K562 (cell line): ENCODE results near the gene ZNF81. TPM values are rescaled to one million over a fixed set of nuclear protein-coding genes. Genes with fewer than 3 reads are reported as not detected.

ENCODE experiments used
- ATAC-seq: fragments of 200-7000 bp; cut with Tn5 transposase; 3 replicates; pipeline ENCODE4 v1.9.1; 2020; ENCODE audit warnings: moderate library complexity
- BruUV-seq: library from RNA; stranded (reverse); fragments of 400-500 nt; replicated peaks from 2 replicates; lab custom pipeline; 2021; lab: Mats Ljungman, UMichigan
- CTCF ChIA-PET: fragments of 300-600 bp; formaldehyde crosslinking; extraction: SDS; loops from one replicate; lab custom pipeline; 2021; ENCODE audit warnings: low intra/inter-chr PET ratio; lab: Yijun Ruan, JAX
- POLR2A ChIA-PET: fragments of 300-600, 350-650 bp; sonication (Branson Sonifier 250); formaldehyde crosslinking; extraction: SDS; loops from one replicate; lab custom pipeline; 2021; ENCODE audit warnings: antibody characterized with exemption, inconsistent platforms; lab: Yijun Ruan, JAX
- DNase-seq, 4 experiments: peaks; one replicate each; pipeline versions ENCODE4 v3.0.0 to v3.0.0-alpha.2; 2011 to 2018; ENCODE audit warnings: low spot score in 3 of 4, mixed read lengths in 3 of 4; ENCODE audit errors: extremely low read depth in 1 of 4
- FAIRE-seq: peaks from 2 replicates; lab custom pipeline; 2011; peaks lifted over from hg19 to GRCh38; lab: Jason Lieb, UNC
- H2AFZ ChIP-seq: 2 replicates; pipeline ENCODE4 v1.6.0; 2011; ENCODE audit warnings: low read depth, low read length, control low read depth, inconsistent platforms
- H3K27ac ChIP-seq: fragments of 200-600 bp; 3 replicates; pipeline ENCODE4 v1.8.0; 2011; ENCODE audit warnings: low read depth, mild to moderate bottlenecking, control low read depth, inconsistent platforms, low read length, moderate library complexity, mixed read lengths; ENCODE audit errors: extremely low read depth
- H3K27me3 ChIP-seq, 2 experiments: fragments of 300-600 bp in 1 of 2; 2 replicates in 1 of 2; 3 replicates in 1 of 2; pipeline versions ENCODE4 v1.6.0 to v1.8.0; 2011; ENCODE audit warnings: inconsistent platforms in 2 of 2, low read length in 2 of 2, mild to moderate bottlenecking in 1 of 2, mixed read lengths in 1 of 2, moderate library complexity in 1 of 2; ENCODE audit not compliant: control insufficient read depth in 2 of 2, insufficient read depth in 2 of 2
- H3K36me3 ChIP-seq: fragments of 300-600 bp; 3 replicates; pipeline ENCODE4 v1.8.0; 2011; ENCODE audit warnings: mild to moderate bottlenecking, low read length, inconsistent platforms; ENCODE audit not compliant: control insufficient read depth, insufficient read depth
- H3K4me1 ChIP-seq, 2 experiments: fragments of 200-600 bp in 1 of 2; replicated peaks in 1 of 2; 2 replicates in 1 of 2; 3 replicates in 1 of 2; pipeline versions ENCODE4 v1.5.1 to v1.8.0; 2011; ENCODE audit warnings: inconsistent platforms in 2 of 2, low read length in 2 of 2, mild to moderate bottlenecking in 1 of 2, mixed read lengths in 1 of 2, moderate library complexity in 1 of 2; ENCODE audit not compliant: control insufficient read depth in 2 of 2, insufficient read depth in 2 of 2
- H3K4me2 ChIP-seq: 2 replicates; pipeline ENCODE4 v1.6.1; 2011; ENCODE audit warnings: low read length, control low read depth, inconsistent platforms, mixed read lengths; ENCODE audit not compliant: insufficient read depth
- H3K4me3 ChIP-seq: fragments of 200-600 bp; sonication (generic), shearing (Covaris generic); 2 replicates; pipeline ENCODE4 v1.5.1; 2016; ENCODE audit warnings: control low read depth, inconsistent platforms
- H3K79me2 ChIP-seq: fragments of 200-600 bp; 3 replicates; pipeline ENCODE4 v1.8.0; 2011; ENCODE audit warnings: low read length, inconsistent platforms; ENCODE audit not compliant: control insufficient read depth, insufficient read depth
- H3K9ac ChIP-seq, 2 experiments: 2 replicates each; pipeline versions ENCODE4 v1.6.0 to v1.6.1; 2011; ENCODE audit warnings: low read depth in 2 of 2, low read length in 2 of 2, control low read depth in 1 of 2, inconsistent platforms in 1 of 2, mild to moderate bottlenecking in 1 of 2, mixed read lengths in 1 of 2; ENCODE audit not compliant: insufficient read depth in 1 of 2
- H3K9me1 ChIP-seq: one replicate; pipeline ENCODE4 v1.6.0; 2011; ENCODE audit warnings: inconsistent platforms, mild to moderate bottlenecking, low read length, moderate library complexity; ENCODE audit not compliant: control insufficient read depth, insufficient read depth
- H3K9me3 ChIP-seq: replicated peaks from 2 replicates; pipeline ENCODE4 v1.5.1; 2011; ENCODE audit warnings: low read depth, low read length, inconsistent platforms; ENCODE audit not compliant: control insufficient read depth, insufficient read depth
- H4K20me1 ChIP-seq: replicated peaks from 2 replicates; pipeline ENCODE4 v1.6.1; 2011; ENCODE audit warnings: low read length, inconsistent platforms, mixed read lengths; ENCODE audit not compliant: control insufficient read depth, insufficient read depth
- ADNP ChIP-seq: fragments of 200-800 bp; sonication (Bioruptor generic); IDR thresholded peaks from 2 replicates; pipeline ENCODE4 v1.6.1; 2016; ENCODE audit warnings: missing genetic modification characterization, missing compliant biosample characterization
- CBX8 ChIP-seq: fragments of 200-600 bp; sonication (generic); IDR thresholded peaks from 2 replicates; pipeline ENCODE4 v1.6.1; 2012; ENCODE audit warnings: borderline replicate concordance, mixed run types, low read depth, mild to moderate bottlenecking, moderate library complexity, mixed read lengths, low read length, control low read depth, inconsistent platforms; ENCODE audit not compliant: poor library complexity, severe bottlenecking; ENCODE audit errors: extremely low read depth
- SRSF7 ChIP-seq: fragments of 200-400 bp; formaldehyde crosslinking; optimal IDR thresholded peaks from 2 replicates; pipeline ENCODE3; 2017; ENCODE audit warnings: mild to moderate bottlenecking, low read depth, low read length
- ZNF140 ChIP-seq: fragments of 250-450 bp; sonication (Bioruptor Pico); IDR thresholded peaks from 2 replicates; pipeline ENCODE4 v1.8.0; 2021; ENCODE audit warnings: moderate library complexity, mild to moderate bottlenecking, inconsistent platforms
- ZNF253 ChIP-seq: fragments of 250-450 bp; sonication (Bioruptor Pico); conservative IDR thresholded peaks from 2 replicates; pipeline ENCODE4 v1.6.1; 2021; ENCODE audit warnings: mild to moderate bottlenecking
- ZNF274 ChIP-seq: IDR thresholded peaks from 2 replicates; pipeline ENCODE4 v1.6.1; 2011; ENCODE audit warnings: low read depth, mild to moderate bottlenecking, low read length, moderate library complexity, borderline replicate concordance
- ZNF764 ChIP-seq: fragments of 250-450 bp; sonication (Bioruptor Pico); IDR thresholded peaks from 2 replicates; pipeline ENCODE4 v1.4.0; 2020; ENCODE audit warnings: low read depth, mild to moderate bottlenecking, moderate library complexity
- WGBS: fragments of 100-300 bp; shearing (Covaris generic); methylation state at CpG from one replicate; pipeline ENCODE4 v1.1.6; 2016; ENCODE audit warnings: low coverage, mixed read lengths; ENCODE audit not compliant: insufficient coverage; ENCODE audit errors: missing lambda C conversion rate; 5-methylcytosine and 5-hydroxymethylcytosine counted together
- in situ Hi-C: fragments of 300-500 bp; cut with MboI; formaldehyde crosslinking; loops from 4 replicates; pipeline ENCODE4 v1.15.0; 2018; ENCODE audit warnings: inconsistent platforms, mixed read lengths
- intact Hi-C: fragments of 100-400 bp; cut with micrococcal nuclease; formaldehyde crosslinking; loops from 2 replicates; pipeline ENCODE4 v1.14.2; 2022
- polyA plus RNA-seq, 8 experiments: library from polyadenylated mRNA; depleted of rRNA in 4 of 8; stranded (reverse) in 5 of 8; unstranded in 3 of 8; fragments of >200 nt; fragmentation: Nextera tagmentation in 2 of 8; fragmentation: Illumina TruSeq in 1 of 8; extraction: Ambion mirVana in 2 of 8; extraction: Trizol in 1 of 8; gene quantifications; 2 replicates each; pipeline versions ENCODE4 v1.2.1 to v1.2.3, GENCODE V29; 2011 to 2014; ENCODE audit warnings: inconsistent platforms in 1 of 8, missing spikeins in 1 of 8
- total RNA-seq, 7 experiments: library from RNA; depleted of rRNA in 6 of 7; stranded (reverse); fragments of >200 nt in 6 of 7; fragmentation: Illumina TruSeq in 2 of 7; extraction: Trizol in 2 of 7; gene quantifications; 2 replicates each; pipeline versions ENCODE4 v1.2.1 to v1.2.3, GENCODE V29; 2011 to 2021; ENCODE audit warnings: low replicate concordance in 1 of 7
- TF ChIP-seq, protein P1 (sequence below), 2 experiments: IDR thresholded peaks in 1 of 2; conservative IDR thresholded peaks in 1 of 2; 2 replicates each; pipeline ENCODE4 v1.6.1; 2016; ENCODE audit warnings: low read depth in 2 of 2, mild to moderate bottlenecking in 1 of 2, missing compliant biosample characterization in 1 of 2, missing genetic modification characterization in 1 of 2, moderate library complexity in 1 of 2

The ZNF81 gene
- total and polyA plus RNA-seq, 9 of the 15 experiments (the other 6 are each of a cell fraction or from before 2014, with no cell fraction given): 2.4 to 9.6 (median 4.9) TPM

DNA sequence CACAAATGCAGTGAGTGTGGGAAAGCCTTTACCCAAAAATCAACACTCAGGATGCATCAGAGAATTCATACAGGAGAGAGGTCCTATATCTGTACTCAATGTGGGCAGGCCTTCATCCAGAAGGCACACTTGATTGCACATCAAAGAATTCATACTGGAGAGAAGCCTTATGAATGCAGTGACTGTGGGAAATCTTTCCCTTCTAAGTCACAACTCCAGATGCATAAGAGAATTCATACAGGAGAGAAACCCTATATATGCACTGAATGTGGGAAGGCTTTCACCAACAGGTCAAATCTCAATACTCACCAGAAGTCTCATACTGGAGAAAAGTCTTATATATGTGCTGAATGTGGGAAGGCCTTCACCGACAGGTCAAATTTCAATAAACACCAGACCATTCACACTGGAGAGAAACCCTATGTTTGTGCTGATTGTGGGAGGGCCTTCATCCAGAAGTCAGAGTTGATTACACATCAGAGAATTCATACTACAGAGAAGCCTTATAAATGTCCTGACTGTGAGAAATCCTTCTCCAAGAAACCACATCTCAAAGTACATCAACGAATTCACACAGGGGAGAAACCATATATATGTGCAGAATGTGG is 79.3 kb downstream of the ZNF81 start:
- no peaks in the 10 kb centered on the region for H3K27me3 ChIP-seq
- WGBS: 80% methylated on average over 1 of the region's 2 CpGs
- intact Hi-C loops: no loop called here
- BruUV-seq: no TSS peak
- DNase-seq (no peak), ATAC-seq (no peak), FAIRE-seq (no peak)
- H3K9ac ChIP-seq: no peak overlapping the region
- ChIA-PET POLR2A (no interaction called here), CTCF (no interaction called here)
- no peak for TF ChIP-seq ZNF140 (CRISPR knock-in tag)
- no peak for TF ChIP-seq ADNP
- TF ChIP-seq ZNF253 (CRISPR knock-in tag): no peak
- TF ChIP-seq ZNF274: peak; percentile 80
- TF ChIP-seq, protein P1, sequence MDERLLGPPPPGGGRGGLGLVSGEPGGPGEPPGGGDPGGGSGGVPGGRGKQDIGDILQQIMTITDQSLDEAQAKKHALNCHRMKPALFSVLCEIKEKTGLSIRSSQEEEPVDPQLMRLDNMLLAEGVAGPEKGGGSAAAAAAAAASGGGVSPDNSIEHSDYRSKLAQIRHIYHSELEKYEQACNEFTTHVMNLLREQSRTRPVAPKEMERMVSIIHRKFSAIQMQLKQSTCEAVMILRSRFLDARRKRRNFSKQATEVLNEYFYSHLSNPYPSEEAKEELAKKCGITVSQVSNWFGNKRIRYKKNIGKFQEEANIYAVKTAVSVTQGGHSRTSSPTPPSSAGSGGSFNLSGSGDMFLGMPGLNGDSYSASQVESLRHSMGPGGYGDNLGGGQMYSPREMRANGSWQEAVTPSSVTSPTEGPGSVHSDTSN (CRISPR knock-in tag; IDR thresholded peaks at IDR 0.05; ENCODE audit: low read depth): no peak
- TF ChIP-seq, protein P1 (tag; conservative IDR thresholded peaks at IDR 0.05; ENCODE audit: low read depth): no peak
- TF ChIP-seq ZNF764: no peak
- no peak for TF ChIP-seq SRSF7
- TF ChIP-seq CBX8: no peak
- no peak overlapping the region for H2AFZ ChIP-seq
- no peaks in the 10 kb centered on the region for H4K20me1 ChIP-seq
- no peaks in the 10 kb centered on the region for H3K36me3 ChIP-seq
- H3K27ac ChIP-seq: no peak overlapping the region
- H3K79me2 ChIP-seq: no peaks in the 10 kb centered on the region
- no peak overlapping the region for H3K4me2 ChIP-seq
- no peak overlapping the region for H3K4me3 ChIP-seq
- no peaks in the 10 kb centered on the region for H3K4me1 ChIP-seq
- H3K9me1 ChIP-seq: no peaks in the 10 kb centered on the region
- in situ Hi-C loops: no loop called here
- H3K9me3 ChIP-seq: peaks cover 1% of the 10 kb centered on the region; the same call in 1 of the 2 replicates
